Panc1 (cell line): ENCODE measurements around the gene TSKU. TPM values are rescaled to one million over a fixed set of nuclear protein-coding genes. Genes with fewer than 3 reads are reported as not detected.

Experiments used
- ATAC-seq: fragments of 200-7000 bp; cut with Tn5 transposase; 2 replicates; pipeline ENCODE4 v1.9.1; 2020; ENCODE audit warnings: mild to moderate bottlenecking, moderate library complexity
- BruUV-seq: library from RNA; stranded (reverse); fragments of 400-500 nt; replicated peaks from 2 replicates; lab custom pipeline; 2021; lab: Mats Ljungman, UMichigan
- CTCF ChIA-PET: fragments of 300-600 bp; sonication (Branson Sonifier 250); formaldehyde crosslinking; loops from one replicate; lab custom pipeline; 2022; ENCODE audit warnings: antibody characterized with exemption; lab: Charles Lee
- POLR2A ChIA-PET: fragments of 300-600 bp; sonication (Branson Sonifier 250); formaldehyde crosslinking; loops from one replicate; lab custom pipeline; 2022; ENCODE audit warnings: antibody characterized with exemption; lab: Charles Lee
- DNase-seq: peaks from one replicate; pipeline ENCODE4 v3.0.0-alpha.2; 2010; ENCODE audit warnings: low read depth, low spot score
- H3K27ac ChIP-seq: 2 replicates; pipeline ENCODE4 v1.5.1; 2011; ENCODE audit warnings: mild to moderate bottlenecking, low read length, inconsistent platforms
- H3K27me3 ChIP-seq: fragments of 200-500 bp; sonication (Bioruptor generic); 2 replicates; pipeline ENCODE4 v1.6.0; 2014; ENCODE audit warnings: low read length, inconsistent platforms; ENCODE audit not compliant: control insufficient read depth, insufficient read depth
- H3K36me3 ChIP-seq: fragments of 200-500 bp; sonication (Bioruptor generic); 2 replicates; pipeline ENCODE4 v1.5.1; 2014; ENCODE audit warnings: inconsistent platforms, mild to moderate bottlenecking, low read length, moderate library complexity; ENCODE audit not compliant: control insufficient read depth, insufficient read depth
- H3K4me1 ChIP-seq: 2 replicates; pipeline ENCODE4 v1.5.1; 2011; ENCODE audit warnings: inconsistent platforms, mild to moderate bottlenecking, low read length, moderate library complexity; ENCODE audit not compliant: control insufficient read depth, insufficient read depth
- H3K4me3 ChIP-seq, 2 experiments: 2 replicates each; pipeline ENCODE4 v1.5.1; 2011 to 2012; ENCODE audit warnings: low read depth in 2 of 2, low read length in 2 of 2, mild to moderate bottlenecking in 2 of 2, inconsistent platforms in 1 of 2, moderate library complexity in 1 of 2
- H3K9me3 ChIP-seq: fragments of 200-500 bp; sonication (Bioruptor generic); 2 replicates; pipeline ENCODE4 v1.5.1; 2014; ENCODE audit warnings: low read depth, mild to moderate bottlenecking, inconsistent platforms, low read length, moderate library complexity; ENCODE audit not compliant: control insufficient read depth, insufficient read depth
- POLR2AphosphoS5 ChIP-seq: IDR thresholded peaks from 2 replicates; pipeline ENCODE4 v1.6.1; 2012; ENCODE audit warnings: mild to moderate bottlenecking, low read depth, low read length, moderate library complexity
- SIN3A ChIP-seq: IDR thresholded peaks from 2 replicates; pipeline ENCODE4 v1.6.1; 2012; ENCODE audit warnings: low read depth, mild to moderate bottlenecking, low read length, moderate library complexity, borderline replicate concordance; ENCODE audit not compliant: insufficient read depth
- TCF7L2 ChIP-seq: IDR thresholded peaks from 2 replicates; pipeline ENCODE4 v1.6.1; 2011; ENCODE audit warnings: mild to moderate bottlenecking, low read depth, low read length, inconsistent platforms
- in situ Hi-C: cut with HindIII; loops from 2 replicates; pipeline ENCODE4 v1.10.0; 2016; ENCODE audit warnings: low sequenced_read_pairs, low pct_unique_long_range_greater_than_20kb
- intact Hi-C: fragments of 100-400 bp; cut with micrococcal nuclease; formaldehyde crosslinking; loops from one replicate; pipeline ENCODE4 v1.10.0; 2022; ENCODE audit not compliant: unreplicated experiment
- total RNA-seq: library from RNA; stranded (reverse); gene quantifications from one replicate; pipeline ENCODE4 v1.2.1, GENCODE V29; 2021; ENCODE audit not compliant: unreplicated experiment
- TF ChIP-seq, protein P1 (sequence below), 2 experiments: IDR thresholded peaks; 2 replicates each; pipeline ENCODE4 v1.6.1; 2011 to 2012; ENCODE audit warnings: low read depth in 2 of 2, control low read depth in 1 of 2, low read length in 1 of 2, mild to moderate bottlenecking in 1 of 2, moderate library complexity in 1 of 2; ENCODE audit not compliant: insufficient read depth in 1 of 2
- TF ChIP-seq, protein P2 (sequence below): fragments of 450-650 bp; IDR thresholded peaks from 2 replicates; pipeline ENCODE4 v1.5.1; 2017; ENCODE audit warnings: mild to moderate bottlenecking

Gene TSKU
- total RNA-seq, 1 experiment from 2014 or later: 31.4 TPM

DNA sequence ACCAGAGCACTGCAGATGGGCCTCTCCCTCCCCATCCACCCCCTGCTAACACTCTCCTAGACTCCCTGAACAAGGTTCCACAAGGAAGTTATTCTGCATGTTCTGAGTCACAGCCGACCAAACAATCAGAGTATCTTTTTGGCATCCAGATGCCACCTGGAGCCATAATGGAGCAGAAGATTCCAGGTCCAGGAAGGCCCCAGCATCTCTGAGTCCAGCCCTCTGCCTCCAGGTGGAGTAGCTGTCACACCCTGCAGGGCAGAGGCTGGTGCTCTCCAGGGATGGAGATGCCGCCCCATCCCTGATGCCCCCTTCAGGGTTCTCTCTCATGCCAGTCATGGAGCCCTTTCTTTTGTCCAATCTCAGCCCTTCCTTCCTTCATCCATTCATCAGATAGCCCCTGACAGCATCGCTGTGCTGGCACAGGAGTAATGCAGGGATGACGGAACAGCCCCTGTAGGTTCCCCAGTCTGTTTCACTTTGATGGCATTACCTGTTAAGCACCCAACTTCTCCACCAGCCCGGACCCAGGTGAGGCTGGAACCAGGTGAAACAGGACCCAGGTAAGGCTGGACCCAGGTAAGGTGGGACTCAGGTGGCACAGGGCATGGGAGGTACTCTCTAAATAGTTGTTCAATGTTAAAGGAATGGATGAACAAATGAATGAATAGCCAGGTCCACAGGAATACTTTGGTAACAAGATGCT is 20.1 kb upstream of the TSKU start:
- Histone ChIP-seq H3K4me1 (no peaks in the 10 kb centered on the region; the same call in 1 of the 2 replicates), H3K27ac (no peak overlapping the region), H3K27me3 (no peaks in the 10 kb centered on the region), H3K4me3 (no peak overlapping the region), H3K36me3 (no peaks in the 10 kb centered on the region), H3K9me3 (no peaks in the 10 kb centered on the region)
- no TSS peak for BruUV-seq
- intact Hi-C loops: no loop called here
- TF ChIP-seq, protein P1, sequence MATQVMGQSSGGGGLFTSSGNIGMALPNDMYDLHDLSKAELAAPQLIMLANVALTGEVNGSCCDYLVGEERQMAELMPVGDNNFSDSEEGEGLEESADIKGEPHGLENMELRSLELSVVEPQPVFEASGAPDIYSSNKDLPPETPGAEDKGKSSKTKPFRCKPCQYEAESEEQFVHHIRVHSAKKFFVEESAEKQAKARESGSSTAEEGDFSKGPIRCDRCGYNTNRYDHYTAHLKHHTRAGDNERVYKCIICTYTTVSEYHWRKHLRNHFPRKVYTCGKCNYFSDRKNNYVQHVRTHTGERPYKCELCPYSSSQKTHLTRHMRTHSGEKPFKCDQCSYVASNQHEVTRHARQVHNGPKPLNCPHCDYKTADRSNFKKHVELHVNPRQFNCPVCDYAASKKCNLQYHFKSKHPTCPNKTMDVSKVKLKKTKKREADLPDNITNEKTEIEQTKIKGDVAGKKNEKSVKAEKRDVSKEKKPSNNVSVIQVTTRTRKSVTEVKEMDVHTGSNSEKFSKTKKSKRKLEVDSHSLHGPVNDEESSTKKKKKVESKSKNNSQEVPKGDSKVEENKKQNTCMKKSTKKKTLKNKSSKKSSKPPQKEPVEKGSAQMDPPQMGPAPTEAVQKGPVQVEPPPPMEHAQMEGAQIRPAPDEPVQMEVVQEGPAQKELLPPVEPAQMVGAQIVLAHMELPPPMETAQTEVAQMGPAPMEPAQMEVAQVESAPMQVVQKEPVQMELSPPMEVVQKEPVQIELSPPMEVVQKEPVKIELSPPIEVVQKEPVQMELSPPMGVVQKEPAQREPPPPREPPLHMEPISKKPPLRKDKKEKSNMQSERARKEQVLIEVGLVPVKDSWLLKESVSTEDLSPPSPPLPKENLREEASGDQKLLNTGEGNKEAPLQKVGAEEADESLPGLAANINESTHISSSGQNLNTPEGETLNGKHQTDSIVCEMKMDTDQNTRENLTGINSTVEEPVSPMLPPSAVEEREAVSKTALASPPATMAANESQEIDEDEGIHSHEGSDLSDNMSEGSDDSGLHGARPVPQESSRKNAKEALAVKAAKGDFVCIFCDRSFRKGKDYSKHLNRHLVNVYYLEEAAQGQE (IDR thresholded peaks at IDR 0.05; ENCODE audit: insufficient read depth in 1 of 2, low read depth in 2 of 2, low read length in 1 of 2): no peak
- TF ChIP-seq, protein P2, sequence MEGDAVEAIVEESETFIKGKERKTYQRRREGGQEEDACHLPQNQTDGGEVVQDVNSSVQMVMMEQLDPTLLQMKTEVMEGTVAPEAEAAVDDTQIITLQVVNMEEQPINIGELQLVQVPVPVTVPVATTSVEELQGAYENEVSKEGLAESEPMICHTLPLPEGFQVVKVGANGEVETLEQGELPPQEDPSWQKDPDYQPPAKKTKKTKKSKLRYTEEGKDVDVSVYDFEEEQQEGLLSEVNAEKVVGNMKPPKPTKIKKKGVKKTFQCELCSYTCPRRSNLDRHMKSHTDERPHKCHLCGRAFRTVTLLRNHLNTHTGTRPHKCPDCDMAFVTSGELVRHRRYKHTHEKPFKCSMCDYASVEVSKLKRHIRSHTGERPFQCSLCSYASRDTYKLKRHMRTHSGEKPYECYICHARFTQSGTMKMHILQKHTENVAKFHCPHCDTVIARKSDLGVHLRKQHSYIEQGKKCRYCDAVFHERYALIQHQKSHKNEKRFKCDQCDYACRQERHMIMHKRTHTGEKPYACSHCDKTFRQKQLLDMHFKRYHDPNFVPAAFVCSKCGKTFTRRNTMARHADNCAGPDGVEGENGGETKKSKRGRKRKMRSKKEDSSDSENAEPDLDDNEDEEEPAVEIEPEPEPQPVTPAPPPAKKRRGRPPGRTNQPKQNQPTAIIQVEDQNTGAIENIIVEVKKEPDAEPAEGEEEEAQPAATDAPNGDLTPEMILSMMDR: no peak
- TF ChIP-seq TCF7L2 (no peak), POLR2AphosphoS5 (no peak)
- no peak for DNase-seq
- ChIA-PET POLR2A (no interaction called here), CTCF (no interaction called here)
- in situ Hi-C loops: no loop called here
- ATAC-seq: no peak

DNA sequence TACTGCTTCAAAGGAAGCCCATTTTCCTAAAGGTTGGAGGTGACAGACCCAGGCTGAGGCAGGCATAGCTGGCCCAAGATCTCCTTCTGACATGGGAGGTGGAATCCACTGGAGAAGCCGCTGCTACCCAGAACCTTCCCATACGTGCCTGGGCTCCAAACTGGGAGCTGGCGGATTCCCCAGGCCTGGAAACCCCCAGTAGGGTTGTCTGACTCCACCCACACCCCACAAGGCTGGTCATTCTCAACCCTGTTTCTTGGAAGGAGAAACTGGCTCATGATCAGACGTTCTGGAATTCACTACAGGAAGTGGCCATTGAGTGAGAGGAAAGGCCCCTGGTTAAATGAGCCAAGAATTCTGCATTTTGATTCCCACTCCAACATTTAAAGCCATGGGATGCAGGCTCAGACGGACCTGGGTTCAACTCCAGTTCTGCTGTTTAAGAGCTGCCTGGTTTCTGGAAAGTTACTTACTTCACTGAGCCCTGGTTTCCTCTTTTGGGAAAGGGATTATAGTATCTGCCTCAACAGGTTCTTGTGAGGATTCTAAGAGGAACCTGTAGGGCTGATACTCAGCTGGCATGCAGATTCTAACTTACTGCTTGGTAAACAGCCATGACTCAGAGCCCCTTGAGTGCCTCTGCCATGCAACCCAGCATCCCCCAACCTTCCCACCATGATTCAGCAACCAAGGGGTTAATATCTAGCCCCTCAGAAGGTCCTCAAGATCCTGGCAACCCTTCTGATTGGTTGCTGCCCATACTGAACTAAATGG is 19.4 kb upstream of the TSKU start:
- no TSS peak for BruUV-seq
- intact Hi-C loops (no loop called here), in situ Hi-C loops (no loop called here)
- Histone ChIP-seq H3K9me3 (no peaks in the 10 kb centered on the region), H3K4me3 (no peak overlapping the region), H3K36me3 (no peaks in the 10 kb centered on the region), H3K27ac (no peak overlapping the region), H3K27me3 (no peaks in the 10 kb centered on the region), H3K4me1 (peaks cover 3% of the 10 kb centered on the region; the same call in 1 of the 2 replicates)
- TF ChIP-seq, protein P1 (IDR thresholded peaks at IDR 0.05; ENCODE audit: insufficient read depth in 1 of 2, low read depth in 2 of 2, low read length in 1 of 2): no peak
- TF ChIP-seq POLR2AphosphoS5 (no peak), SIN3A (no peak), TCF7L2 (no peak)
- TF ChIP-seq, protein P2: no peak
- no peak for ATAC-seq
- ChIA-PET CTCF (no interaction called here), POLR2A (no interaction called here)
- DNase-seq: no peak
